ENCODE measurements around the gene SLC8A1.
A peak's percentile ranks its signal among the peaks of the same experiment; 100 is the strongest.

SLC8A1 gene

DNA sequence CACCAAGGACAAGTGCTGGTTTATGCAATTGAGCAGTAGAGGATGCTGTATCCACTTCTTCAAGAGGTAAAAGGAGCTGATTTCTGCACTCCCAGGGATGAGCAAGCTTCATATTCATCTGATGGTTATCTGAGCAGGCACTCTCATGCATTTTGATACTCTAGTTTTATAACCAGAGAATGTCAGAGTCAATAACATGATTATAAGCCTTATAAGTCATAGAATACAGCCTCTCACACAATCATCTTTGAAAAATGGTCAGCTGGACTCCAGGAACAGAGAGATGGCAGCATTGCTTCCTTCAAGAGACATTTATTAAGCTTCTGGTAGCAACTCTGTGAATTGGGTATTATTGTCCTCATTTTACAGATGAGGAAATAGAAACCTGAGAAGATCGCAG is 167.1 kb downstream of the SLC8A1 start:
- FAIRE-seq: peak; percentile 41
- TF ChIP-seq, protein P1, sequence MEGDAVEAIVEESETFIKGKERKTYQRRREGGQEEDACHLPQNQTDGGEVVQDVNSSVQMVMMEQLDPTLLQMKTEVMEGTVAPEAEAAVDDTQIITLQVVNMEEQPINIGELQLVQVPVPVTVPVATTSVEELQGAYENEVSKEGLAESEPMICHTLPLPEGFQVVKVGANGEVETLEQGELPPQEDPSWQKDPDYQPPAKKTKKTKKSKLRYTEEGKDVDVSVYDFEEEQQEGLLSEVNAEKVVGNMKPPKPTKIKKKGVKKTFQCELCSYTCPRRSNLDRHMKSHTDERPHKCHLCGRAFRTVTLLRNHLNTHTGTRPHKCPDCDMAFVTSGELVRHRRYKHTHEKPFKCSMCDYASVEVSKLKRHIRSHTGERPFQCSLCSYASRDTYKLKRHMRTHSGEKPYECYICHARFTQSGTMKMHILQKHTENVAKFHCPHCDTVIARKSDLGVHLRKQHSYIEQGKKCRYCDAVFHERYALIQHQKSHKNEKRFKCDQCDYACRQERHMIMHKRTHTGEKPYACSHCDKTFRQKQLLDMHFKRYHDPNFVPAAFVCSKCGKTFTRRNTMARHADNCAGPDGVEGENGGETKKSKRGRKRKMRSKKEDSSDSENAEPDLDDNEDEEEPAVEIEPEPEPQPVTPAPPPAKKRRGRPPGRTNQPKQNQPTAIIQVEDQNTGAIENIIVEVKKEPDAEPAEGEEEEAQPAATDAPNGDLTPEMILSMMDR (IDR thresholded peaks at IDR 0.05; ENCODE audit: insufficient read depth, missing control alignments): no peak

DNA sequence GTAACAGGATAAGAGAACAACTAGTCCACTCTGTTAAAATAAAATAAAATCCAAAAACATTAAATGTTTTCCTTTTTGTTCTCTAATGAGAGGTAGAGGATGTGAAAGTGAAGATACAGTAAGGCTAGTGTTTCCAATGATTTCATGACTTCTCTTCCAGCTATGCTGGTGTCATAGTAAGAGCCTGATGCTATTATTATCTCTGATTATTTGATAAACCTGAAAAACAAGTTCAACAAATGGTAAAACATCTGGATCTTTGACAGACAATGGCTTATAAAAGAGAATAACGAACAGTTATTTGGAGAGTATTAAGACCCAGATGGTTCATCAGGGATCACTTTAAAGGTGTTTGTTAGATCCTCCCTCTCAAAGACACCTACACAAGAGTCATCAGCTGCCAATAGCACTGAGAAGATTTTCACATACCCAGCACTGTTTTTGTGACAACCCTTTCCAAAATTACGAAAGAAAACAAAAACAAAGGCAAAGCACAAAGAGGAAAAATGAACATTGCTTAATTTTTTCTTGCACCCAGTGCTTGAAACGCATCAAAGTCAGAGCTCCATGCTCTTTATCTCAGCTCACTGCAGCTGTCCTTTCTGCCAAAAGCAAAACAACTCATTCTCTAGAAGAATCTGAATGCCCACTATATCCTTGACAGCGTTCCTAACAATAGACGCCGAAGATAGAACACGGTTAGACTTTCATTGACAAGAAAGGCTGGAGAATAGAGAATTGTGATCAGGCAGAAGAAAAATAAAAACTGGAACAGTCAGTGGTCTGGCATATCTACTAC is 168.6 kb downstream of the SLC8A1 start:
- peak; percentile 41 for FAIRE-seq
- TF ChIP-seq, protein P1 (IDR thresholded peaks at IDR 0.05; ENCODE audit: insufficient read depth, missing control alignments): no peak
- DNase-seq (ENCODE audit: insufficient read length, low spot score): no peak

More for the DNA sequence above, 167.1 kb downstream of the SLC8A1 start:
- DNase-seq (ENCODE audit: insufficient read length, low spot score): no peak

DNA sequence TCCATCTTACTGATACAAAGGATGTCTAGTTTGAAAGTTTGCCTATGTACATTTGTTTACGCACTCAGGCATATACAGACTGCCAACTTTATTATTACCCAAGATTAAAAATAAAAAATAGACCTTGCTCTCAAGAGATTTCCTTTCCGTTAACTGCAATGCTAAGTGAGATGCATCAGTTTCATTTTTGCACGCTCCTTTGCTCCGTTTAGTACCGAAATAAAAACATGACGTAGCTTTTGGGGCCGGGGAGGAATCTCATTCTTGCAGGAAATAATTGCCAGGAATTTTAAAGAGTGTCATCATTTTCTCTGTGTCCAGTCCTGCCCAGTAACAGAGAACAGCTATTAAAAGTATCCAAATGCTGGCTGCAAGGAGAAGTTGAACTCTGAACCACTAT is 169.5 kb downstream of the SLC8A1 start:
- no peak for FAIRE-seq
- TF ChIP-seq, protein P1 (IDR thresholded peaks at IDR 0.05; ENCODE audit: insufficient read depth, missing control alignments): no peak
- no peak for DNase-seq (ENCODE audit: insufficient read length, low spot score)

DNA sequence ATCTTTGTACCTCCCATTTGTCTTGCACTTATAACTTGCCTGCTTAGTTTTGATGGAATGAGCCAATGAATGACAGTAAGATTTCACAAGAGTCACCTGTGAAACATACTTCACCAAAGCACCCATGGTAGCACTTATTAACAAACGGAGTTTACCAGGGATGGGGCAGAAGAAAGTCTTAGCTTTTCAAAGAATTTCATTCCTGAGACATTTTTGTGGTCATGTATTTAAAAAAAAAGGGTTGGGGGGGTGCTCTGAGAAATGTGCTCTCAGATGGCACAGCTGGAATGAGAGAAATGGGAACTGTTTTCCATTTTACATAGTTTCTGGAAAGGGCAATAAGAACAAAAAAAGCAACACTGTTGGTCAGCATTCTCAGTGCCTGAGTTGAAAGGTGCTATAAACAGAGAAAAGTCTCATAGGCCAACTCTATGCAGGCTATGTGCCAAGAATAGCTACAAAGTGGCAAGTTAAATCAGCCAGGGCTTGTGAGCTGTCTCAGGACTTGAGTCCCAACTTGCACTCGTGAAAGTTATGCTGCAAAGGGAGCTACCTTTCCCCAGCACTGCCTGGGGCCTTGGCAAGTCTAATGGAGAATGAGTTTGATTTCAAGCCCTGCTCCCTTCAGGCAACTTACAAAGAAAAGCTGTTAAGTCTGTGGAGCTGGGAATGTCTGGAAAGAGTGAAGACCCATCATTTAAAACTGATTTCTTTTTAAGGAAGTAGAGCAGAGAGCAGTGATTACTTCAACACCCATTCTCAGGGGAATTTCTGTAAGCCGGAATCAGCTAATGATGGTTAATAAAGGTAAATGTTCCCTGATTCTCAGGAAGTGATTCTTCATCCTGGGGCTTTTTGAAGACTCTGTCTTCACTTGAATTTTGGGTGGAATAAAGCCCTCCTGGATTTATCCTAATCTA is 170.6 kb downstream of the SLC8A1 start:
- DNase-seq (ENCODE audit: insufficient read length, low spot score) (no peak), FAIRE-seq (peak; percentile 6)
- TF ChIP-seq, protein P1 (IDR thresholded peaks at IDR 0.05; ENCODE audit: insufficient read depth, missing control alignments): no peak

DNA sequence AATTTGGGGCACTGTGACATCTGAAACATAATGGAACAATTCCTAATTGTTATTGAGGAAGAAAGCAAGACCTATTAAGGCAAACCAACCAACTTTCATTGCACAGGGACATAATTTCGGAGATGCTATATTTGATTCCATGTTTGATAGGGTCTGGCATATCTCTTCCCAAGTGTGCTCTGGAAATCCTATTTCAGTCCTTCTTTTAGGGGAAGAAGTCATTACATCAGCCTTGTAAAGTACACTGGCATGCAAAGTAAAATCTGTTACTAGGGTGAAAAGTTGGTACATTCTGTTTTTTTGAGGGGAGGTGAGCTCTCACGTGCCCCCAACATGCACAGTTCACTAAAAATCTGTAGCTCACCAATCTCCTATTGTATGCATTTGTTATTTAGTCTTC is 172.4 kb downstream of the SLC8A1 start:
- TF ChIP-seq, protein P1 (IDR thresholded peaks at IDR 0.05; ENCODE audit: insufficient read depth, missing control alignments): no peak
- DNase-seq (ENCODE audit: insufficient read length, low spot score): no peak
- FAIRE-seq: peak; percentile 72

DNA sequence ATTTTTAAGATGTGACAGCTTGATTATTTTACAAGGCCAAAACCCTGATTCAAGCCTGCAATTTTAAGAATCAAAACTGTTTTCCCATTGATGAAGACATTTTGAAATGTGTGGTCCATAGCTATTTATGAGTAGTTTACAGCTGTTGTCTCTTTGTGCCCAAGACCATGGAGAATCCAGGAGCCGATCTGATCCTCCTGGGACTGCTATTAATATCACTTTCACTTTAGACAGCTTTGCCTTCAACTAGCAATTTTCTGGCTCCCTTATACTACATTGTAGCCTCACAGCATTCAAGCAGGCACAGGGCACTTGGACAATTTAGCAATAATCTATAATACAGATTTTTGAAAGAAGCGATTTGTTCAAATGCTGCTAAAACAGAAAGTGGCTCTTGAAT is 172.9 kb downstream of the SLC8A1 start:
- DNase-seq (ENCODE audit: insufficient read length, low spot score): no peak
- FAIRE-seq: peak; percentile 25
- TF ChIP-seq, protein P1 (IDR thresholded peaks at IDR 0.05; ENCODE audit: insufficient read depth, missing control alignments): no peak
